SK-N-SH (cell line): ENCODE results near the gene SUGP2. TPM values are rescaled to one million over a fixed set of nuclear protein-coding genes. Genes with fewer than 3 reads are reported as not detected.

Source experiments
- CTCF ChIA-PET: fragments of 300-600, 350-600 bp; formaldehyde crosslinking; extraction: SDS; loops from one replicate; lab custom pipeline; 2021; lab: Yijun Ruan, JAX
- POLR2A ChIA-PET: fragments of 350-600 bp; sonication (Branson Sonifier 250); formaldehyde crosslinking; extraction: SDS; loops from one replicate; lab custom pipeline; 2020; ENCODE audit warnings: antibody characterized with exemption, inconsistent platforms; lab: Yijun Ruan, JAX
- DNase-seq: peaks from one replicate; pipeline ENCODE4 v3.0.0; 2012
- H2AFZ ChIP-seq: fragments of 200-600 bp; sonication (generic); 2 replicates; pipeline ENCODE4 v1.8.1; 2016; ENCODE audit warnings: antibody characterized with exemption, mild to moderate bottlenecking, low read depth
- H3F3A ChIP-seq: fragments of 200-600 bp; sonication (generic); replicated peaks from 2 replicates; pipeline ENCODE3; 2016; ENCODE audit warnings: antibody characterized with exemption, mild to moderate bottlenecking; ENCODE audit not compliant: insufficient read depth
- H3K27ac ChIP-seq, 2 experiments: fragments of 200-500 bp in 1 of 2; fragments of 200-600 bp in 1 of 2; sonication (Bioruptor generic) in 1 of 2; sonication (generic), shearing (Covaris generic) in 1 of 2; 2 replicates each; pipeline versions ENCODE4 v1.5.1 to v1.6.1; 2014 to 2016; ENCODE audit warnings: low read depth in 2 of 2, inconsistent platforms in 1 of 2, low read length in 1 of 2, mild to moderate bottlenecking in 1 of 2, mixed read lengths in 1 of 2
- H3K27me3 ChIP-seq: fragments of 200-600 bp; sonication (generic), shearing (Covaris generic); 2 replicates; pipeline ENCODE4 v1.6.1; 2016; ENCODE audit warnings: mixed run types; ENCODE audit not compliant: insufficient read depth
- H3K36me3 ChIP-seq, 2 experiments: fragments of 200-500 bp in 1 of 2; fragments of 200-600 bp in 1 of 2; sonication (Bioruptor generic) in 1 of 2; sonication (generic) in 1 of 2; replicated peaks in 1 of 2; 2 replicates each; pipeline versions ENCODE3 to v1.5.1; 2014 to 2016; ENCODE audit warnings: low read length in 1 of 2, mild to moderate bottlenecking in 1 of 2; ENCODE audit not compliant: insufficient read depth in 2 of 2, control insufficient read depth in 1 of 2
- H3K4me1 ChIP-seq, 2 experiments: fragments of 200-500 bp in 1 of 2; fragments of 200-600 bp in 1 of 2; sonication (Bioruptor generic) in 1 of 2; sonication (generic), shearing (Covaris generic) in 1 of 2; 2 replicates each; pipeline versions ENCODE4 v1.5.1 to v1.6.1; 2014 to 2016; ENCODE audit warnings: low read depth in 1 of 2, low read length in 1 of 2, mixed run types in 1 of 2; ENCODE audit not compliant: insufficient read depth in 2 of 2, control insufficient read depth in 1 of 2
- H3K4me2 ChIP-seq: fragments of 200-600 bp; sonication (generic), shearing (Covaris generic); 2 replicates; pipeline ENCODE4 v1.6.1; 2017; ENCODE audit warnings: mixed run types
- H3K4me3 ChIP-seq, 2 experiments: fragments of 200-500 bp in 1 of 2; fragments of 200-600 bp in 1 of 2; sonication (Bioruptor generic) in 1 of 2; sonication (generic), shearing (Covaris generic) in 1 of 2; 2 replicates each; pipeline versions ENCODE4 v1.5.1 to v1.8.1; 2014 to 2016; ENCODE audit warnings: low read depth in 2 of 2, inconsistent platforms in 1 of 2, low read length in 1 of 2, mild to moderate bottlenecking in 1 of 2, mixed read lengths in 1 of 2, moderate library complexity in 1 of 2
- H3K79me2 ChIP-seq: fragments of 200-600 bp; sonication (generic); 2 replicates; pipeline ENCODE4 v1.8.1; 2017; ENCODE audit warnings: mild to moderate bottlenecking; ENCODE audit not compliant: insufficient read depth
- H3K9ac ChIP-seq: fragments of 200-600 bp; sonication (generic); 2 replicates; pipeline ENCODE4 v1.6.1; 2017; ENCODE audit warnings: mixed run types
- H3K9me2 ChIP-seq: fragments of 200-600 bp; sonication (generic); 2 replicates; pipeline ENCODE4 v1.6.1; 2017; ENCODE audit warnings: mixed run types
- H3K9me3 ChIP-seq: fragments of 200-600 bp; sonication (generic); 2 replicates; pipeline ENCODE4 v1.6.1; 2017; ENCODE audit warnings: mixed run types, mild to moderate bottlenecking, moderate library complexity
- H4K20me1 ChIP-seq: fragments of 200-600 bp; sonication (generic); 2 replicates; pipeline ENCODE4 v1.6.1; 2017; ENCODE audit warnings: mild to moderate bottlenecking, mixed run types; ENCODE audit not compliant: insufficient read depth
- ELF1 ChIP-seq: IDR thresholded peaks from 2 replicates; pipeline ENCODE4 v1.4.0; 2012
- EP300 ChIP-seq, 2 experiments: IDR thresholded peaks; 2 replicates each; pipeline versions ENCODE4 v1.4.0 to v1.6.1; 2012; ENCODE audit warnings: borderline replicate concordance in 1 of 2, low read depth in 1 of 2, low read length in 1 of 2
- FOXJ3 ChIP-seq: sonication (generic); formaldehyde crosslinking; IDR thresholded peaks from 2 replicates; pipeline ENCODE4 v1.5.1; 2020; ENCODE audit warnings: mild to moderate bottlenecking, missing genetic modification reagents
- GATA2 ChIP-seq: sonication (generic); formaldehyde crosslinking; IDR thresholded peaks from 2 replicates; pipeline ENCODE4 v1.5.0; 2020; ENCODE audit warnings: mild to moderate bottlenecking, missing genetic modification reagents
- MAX ChIP-seq: IDR thresholded peaks from 2 replicates; pipeline ENCODE4 v1.4.0; 2012; ENCODE audit warnings: low read depth
- POLR2AphosphoS5 ChIP-seq: IDR thresholded peaks from 2 replicates; pipeline ENCODE4 v1.6.1; 2012; ENCODE audit warnings: low read depth, low read length
- RAD21 ChIP-seq: IDR thresholded peaks from 2 replicates; pipeline ENCODE4 v1.6.1; 2012; ENCODE audit warnings: mild to moderate bottlenecking, low read length
- RFX5 ChIP-seq: IDR thresholded peaks from 2 replicates; pipeline ENCODE4 v1.6.1; 2012; ENCODE audit warnings: mild to moderate bottlenecking, improper control_type of control experiment, low read length
- TAF1 ChIP-seq: IDR thresholded peaks from 2 replicates; pipeline ENCODE4 v1.6.1; 2012; ENCODE audit warnings: low read depth, mild to moderate bottlenecking, low read length, moderate library complexity, borderline replicate concordance
- TCF12 ChIP-seq: IDR thresholded peaks from 2 replicates; pipeline ENCODE4 v1.4.0; 2012
- YY1 ChIP-seq: IDR thresholded peaks from 2 replicates; pipeline ENCODE4 v1.4.0; 2012; ENCODE audit warnings: low read depth, mild to moderate bottlenecking
- WGBS: methylation state at CpG from one replicate; pipeline ENCODE4 v1.1.6; 2017; ENCODE audit warnings: low lambda C conversion rate; 5-methylcytosine and 5-hydroxymethylcytosine counted together
- polyA plus RNA-seq, 3 experiments: library from polyadenylated mRNA; depleted of rRNA; stranded (reverse); fragments of >200 nt; gene quantifications; 2 replicates each; pipeline ENCODE4 v1.2.3, GENCODE V29; 2012
- TF ChIP-seq, protein P1 (sequence below): IDR thresholded peaks from 2 replicates; pipeline ENCODE4 v1.4.0; 2012; ENCODE audit warnings: low read depth, borderline replicate concordance
- TF ChIP-seq, protein P2 (sequence below): IDR thresholded peaks from 2 replicates; pipeline ENCODE4 v1.4.0; 2012; ENCODE audit warnings: low read depth, borderline replicate concordance
- TF ChIP-seq, protein P3 (sequence below): IDR thresholded peaks from 2 replicates; pipeline ENCODE4 v1.6.1; 2012; ENCODE audit warnings: mild to moderate bottlenecking, low read depth, low read length, moderate library complexity

Gene SUGP2
- polyA plus RNA-seq, 1 of the 3 experiments (the other 2 are of a cell fraction): 56.3 TPM

GRCh38 chr19:18999016-18999758 is 34.1 kb downstream of the SUGP2 start:
- Histone ChIP-seq H3K27me3 (no peaks in the 10 kb centered on the region), H3K27ac (no peak overlapping the region), H3K79me2 (peaks cover 13% of the 10 kb centered on the region), H3K36me3 (peaks cover 40 to 47% of the 10 kb centered on the region in 2 experiments), H3K9me3 (no peaks in the 10 kb centered on the region), H3K4me2 (no peak overlapping the region), H3F3A (peaks cover 4% of the 10 kb centered on the region), H3K9me2 (no peaks in the 10 kb centered on the region), H3K4me3 (no peak overlapping the region), H3K9ac (no peak overlapping the region), H4K20me1 (peaks cover 6% of the 10 kb centered on the region; the same call in 1 of the 2 replicates), H3K4me1 (peaks cover 0 to 11% of the 10 kb centered on the region in 2 experiments; a peak in 1 of 4 replicates), H2AFZ (no peak overlapping the region)
- WGBS: 58% methylated on average over 8 of the region's 14 CpGs
- no peak for TF ChIP-seq GATA2 (CRISPR knock-in tag)
- TF ChIP-seq, protein P1, sequence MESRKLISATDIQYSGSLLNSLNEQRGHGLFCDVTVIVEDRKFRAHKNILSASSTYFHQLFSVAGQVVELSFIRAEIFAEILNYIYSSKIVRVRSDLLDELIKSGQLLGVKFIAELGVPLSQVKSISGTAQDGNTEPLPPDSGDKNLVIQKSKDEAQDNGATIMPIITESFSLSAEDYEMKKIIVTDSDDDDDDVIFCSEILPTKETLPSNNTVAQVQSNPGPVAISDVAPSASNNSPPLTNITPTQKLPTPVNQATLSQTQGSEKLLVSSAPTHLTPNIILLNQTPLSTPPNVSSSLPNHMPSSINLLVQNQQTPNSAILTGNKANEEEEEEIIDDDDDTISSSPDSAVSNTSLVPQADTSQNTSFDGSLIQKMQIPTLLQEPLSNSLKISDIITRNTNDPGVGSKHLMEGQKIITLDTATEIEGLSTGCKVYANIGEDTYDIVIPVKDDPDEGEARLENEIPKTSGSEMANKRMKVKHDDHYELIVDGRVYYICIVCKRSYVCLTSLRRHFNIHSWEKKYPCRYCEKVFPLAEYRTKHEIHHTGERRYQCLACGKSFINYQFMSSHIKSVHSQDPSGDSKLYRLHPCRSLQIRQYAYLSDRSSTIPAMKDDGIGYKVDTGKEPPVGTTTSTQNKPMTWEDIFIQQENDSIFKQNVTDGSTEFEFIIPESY: no peak
- CTCF ChIA-PET: interaction anchor here (0.8 to 2.0 kb wide), 4 partner anchors 8 to 54 kb away, joined by 3 to 8 read pairs (median 4); no protein-coding TSS in a partner anchor
- POLR2A ChIA-PET: interaction anchor here (0.6 kb wide), 1 partner anchor 53 kb away, joined by 3 read pairs; no protein-coding TSS in a partner anchor
- DNase-seq: no peak

- Histone ChIP-seq H4K20me1 (peaks cover 3% of the 10 kb centered on the region; the same call in 1 of the 2 replicates), H3F3A (peaks cover 4% of the 10 kb centered on the region), H2AFZ (no peak overlapping the region), H3K4me3 (no peak overlapping the region), H3K9me3 (no peaks in the 10 kb centered on the region), H3K27me3 (no peaks in the 10 kb centered on the region), H3K79me2 (peaks cover 10% of the 10 kb centered on the region; the same call in 1 of the 2 replicates), H3K27ac (no peak overlapping the region), H3K4me2 (no peak overlapping the region), H3K9me2 (no peaks in the 10 kb centered on the region), H3K36me3 (peaks cover 40 to 46% of the 10 kb centered on the region in 2 experiments), H3K4me1 (peaks cover 0 to 11% of the 10 kb centered on the region in 2 experiments; a peak in 1 of 4 replicates), H3K9ac (no peak overlapping the region)
- no peak for DNase-seq
- ChIA-PET POLR2A (no interaction called here), CTCF (interaction anchor here (1.7 to 1.8 kb wide), 2 partner anchors 11 to 104 kb away, joined by 5 to 8 read pairs; no protein-coding TSS in a partner anchor)
- WGBS: over 99% methylated on average over 8 of the region's 8 CpGs
- TF ChIP-seq, protein P2, sequence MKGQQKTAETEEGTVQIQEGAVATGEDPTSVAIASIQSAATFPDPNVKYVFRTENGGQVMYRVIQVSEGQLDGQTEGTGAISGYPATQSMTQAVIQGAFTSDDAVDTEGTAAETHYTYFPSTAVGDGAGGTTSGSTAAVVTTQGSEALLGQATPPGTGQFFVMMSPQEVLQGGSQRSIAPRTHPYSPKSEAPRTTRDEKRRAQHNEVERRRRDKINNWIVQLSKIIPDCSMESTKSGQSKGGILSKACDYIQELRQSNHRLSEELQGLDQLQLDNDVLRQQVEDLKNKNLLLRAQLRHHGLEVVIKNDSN: no peak
- TF ChIP-seq, protein P1: no peak
- TF ChIP-seq RFX5 (no peak), POLR2AphosphoS5 (no peak), EP300 (IDR thresholded peaks at IDR 0.05; ENCODE audit: borderline replicate concordance in 1 of 2, low read depth in 1 of 2, low read length in 1 of 2) (no peak), TCF12 (no peak), ELF1 (no peak), MAX (no peak), FOXJ3 (CRISPR knock-in tag) (no peak), TAF1 (no peak), YY1 (no peak), RAD21 (no peak)
- TF ChIP-seq, protein P3, sequence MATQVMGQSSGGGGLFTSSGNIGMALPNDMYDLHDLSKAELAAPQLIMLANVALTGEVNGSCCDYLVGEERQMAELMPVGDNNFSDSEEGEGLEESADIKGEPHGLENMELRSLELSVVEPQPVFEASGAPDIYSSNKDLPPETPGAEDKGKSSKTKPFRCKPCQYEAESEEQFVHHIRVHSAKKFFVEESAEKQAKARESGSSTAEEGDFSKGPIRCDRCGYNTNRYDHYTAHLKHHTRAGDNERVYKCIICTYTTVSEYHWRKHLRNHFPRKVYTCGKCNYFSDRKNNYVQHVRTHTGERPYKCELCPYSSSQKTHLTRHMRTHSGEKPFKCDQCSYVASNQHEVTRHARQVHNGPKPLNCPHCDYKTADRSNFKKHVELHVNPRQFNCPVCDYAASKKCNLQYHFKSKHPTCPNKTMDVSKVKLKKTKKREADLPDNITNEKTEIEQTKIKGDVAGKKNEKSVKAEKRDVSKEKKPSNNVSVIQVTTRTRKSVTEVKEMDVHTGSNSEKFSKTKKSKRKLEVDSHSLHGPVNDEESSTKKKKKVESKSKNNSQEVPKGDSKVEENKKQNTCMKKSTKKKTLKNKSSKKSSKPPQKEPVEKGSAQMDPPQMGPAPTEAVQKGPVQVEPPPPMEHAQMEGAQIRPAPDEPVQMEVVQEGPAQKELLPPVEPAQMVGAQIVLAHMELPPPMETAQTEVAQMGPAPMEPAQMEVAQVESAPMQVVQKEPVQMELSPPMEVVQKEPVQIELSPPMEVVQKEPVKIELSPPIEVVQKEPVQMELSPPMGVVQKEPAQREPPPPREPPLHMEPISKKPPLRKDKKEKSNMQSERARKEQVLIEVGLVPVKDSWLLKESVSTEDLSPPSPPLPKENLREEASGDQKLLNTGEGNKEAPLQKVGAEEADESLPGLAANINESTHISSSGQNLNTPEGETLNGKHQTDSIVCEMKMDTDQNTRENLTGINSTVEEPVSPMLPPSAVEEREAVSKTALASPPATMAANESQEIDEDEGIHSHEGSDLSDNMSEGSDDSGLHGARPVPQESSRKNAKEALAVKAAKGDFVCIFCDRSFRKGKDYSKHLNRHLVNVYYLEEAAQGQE: no peak
These were observed 35.0 kb downstream of the SUGP2 start for GRCh38 chr19:18998276-18998675.
